ENCODE measurements around the gene MRNIP.

MRNIP gene

DNA sequence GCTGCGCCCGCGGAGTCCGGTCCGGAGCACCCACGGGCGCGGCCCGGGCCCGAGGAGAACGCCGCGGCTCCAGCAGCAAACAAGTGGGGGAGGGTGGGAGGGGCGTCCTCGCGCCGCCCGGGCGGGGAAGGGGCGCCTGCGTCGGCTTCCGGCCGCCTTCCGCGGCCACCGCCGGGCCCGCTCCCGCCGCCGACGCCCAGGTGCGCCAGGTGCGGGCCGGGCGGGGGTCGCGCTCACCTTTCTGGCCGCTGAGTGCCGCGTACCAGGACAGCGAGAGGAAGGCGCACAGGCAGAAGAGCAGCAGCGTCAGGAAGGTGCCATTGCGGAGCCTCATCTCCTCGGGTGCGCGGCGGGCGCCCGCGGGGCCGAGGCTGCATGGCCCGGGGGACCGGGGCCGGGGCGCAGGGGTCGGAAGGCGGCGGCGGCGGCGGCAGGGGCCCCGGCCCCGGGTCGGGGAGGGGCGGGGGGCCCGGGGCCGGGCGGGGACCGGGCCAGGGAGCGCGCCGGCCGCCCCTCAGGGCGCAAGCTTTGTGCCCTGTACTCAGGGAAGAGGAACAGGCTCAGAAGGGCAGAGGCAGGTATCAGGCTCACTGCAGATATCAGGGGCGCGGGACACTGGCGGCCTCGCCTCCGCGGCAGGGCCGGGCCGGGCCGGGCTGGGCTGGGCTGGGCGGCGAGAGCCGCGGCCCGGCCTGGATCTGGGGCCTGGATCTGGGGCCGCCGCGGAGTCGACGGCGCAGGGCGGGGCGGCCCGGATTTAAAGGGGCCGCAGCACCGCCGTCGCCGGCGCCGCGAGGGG is 52.2 kb downstream of the MRNIP start, which contains the start of gene MGAT4B:
Gene MGAT4B, minus strand, starts transcription at position 617 of the 799 bp plus-strand sequence. Its CDS starts 283 bp downstream, at position 334.
- H3K27ac ChIP-seq: peak within 1 kb of the TSS; percentile 100
- TF ChIP-seq, protein P1, sequence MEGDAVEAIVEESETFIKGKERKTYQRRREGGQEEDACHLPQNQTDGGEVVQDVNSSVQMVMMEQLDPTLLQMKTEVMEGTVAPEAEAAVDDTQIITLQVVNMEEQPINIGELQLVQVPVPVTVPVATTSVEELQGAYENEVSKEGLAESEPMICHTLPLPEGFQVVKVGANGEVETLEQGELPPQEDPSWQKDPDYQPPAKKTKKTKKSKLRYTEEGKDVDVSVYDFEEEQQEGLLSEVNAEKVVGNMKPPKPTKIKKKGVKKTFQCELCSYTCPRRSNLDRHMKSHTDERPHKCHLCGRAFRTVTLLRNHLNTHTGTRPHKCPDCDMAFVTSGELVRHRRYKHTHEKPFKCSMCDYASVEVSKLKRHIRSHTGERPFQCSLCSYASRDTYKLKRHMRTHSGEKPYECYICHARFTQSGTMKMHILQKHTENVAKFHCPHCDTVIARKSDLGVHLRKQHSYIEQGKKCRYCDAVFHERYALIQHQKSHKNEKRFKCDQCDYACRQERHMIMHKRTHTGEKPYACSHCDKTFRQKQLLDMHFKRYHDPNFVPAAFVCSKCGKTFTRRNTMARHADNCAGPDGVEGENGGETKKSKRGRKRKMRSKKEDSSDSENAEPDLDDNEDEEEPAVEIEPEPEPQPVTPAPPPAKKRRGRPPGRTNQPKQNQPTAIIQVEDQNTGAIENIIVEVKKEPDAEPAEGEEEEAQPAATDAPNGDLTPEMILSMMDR (conservative IDR thresholded peaks at IDR 0.05): no peak

- TF ChIP-seq, protein P1 (conservative IDR thresholded peaks at IDR 0.05): 0 out of 2 replicates have a peak, but pooled peaks have one; percentile 12
- peak overlapping the region; percentile 100 for H3K27ac ChIP-seq
These were observed 52.9 kb downstream of the MRNIP start for GRCh38 chr5:179805529-179806249.

DNA sequence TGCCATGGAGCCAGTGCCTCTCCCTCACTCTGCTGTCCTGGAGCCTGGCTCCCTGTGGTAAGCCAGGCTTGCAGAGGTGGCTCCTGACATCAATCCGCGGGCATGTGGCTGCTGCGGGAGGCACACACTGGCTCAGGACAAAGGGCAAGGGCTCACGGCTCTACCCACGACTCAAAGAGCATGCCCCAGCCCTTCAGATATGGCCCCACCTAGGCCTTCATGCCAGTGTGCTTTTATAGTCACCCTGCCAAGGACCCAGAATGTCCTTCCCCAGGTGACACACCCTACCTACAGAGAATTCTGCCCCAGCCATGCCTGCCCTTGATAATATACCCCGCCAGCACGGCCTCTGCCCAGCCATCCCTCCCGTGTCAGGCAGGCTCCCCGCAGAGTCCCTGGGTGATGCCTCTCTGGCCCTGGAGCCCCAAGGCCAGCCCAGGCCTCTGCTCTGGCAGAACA is 53.5 kb downstream of the MRNIP start:
- TF ChIP-seq, protein P1 (conservative IDR thresholded peaks at IDR 0.05): no peak
- H3K27ac ChIP-seq: peak overlapping the region; percentile 100

DNA sequence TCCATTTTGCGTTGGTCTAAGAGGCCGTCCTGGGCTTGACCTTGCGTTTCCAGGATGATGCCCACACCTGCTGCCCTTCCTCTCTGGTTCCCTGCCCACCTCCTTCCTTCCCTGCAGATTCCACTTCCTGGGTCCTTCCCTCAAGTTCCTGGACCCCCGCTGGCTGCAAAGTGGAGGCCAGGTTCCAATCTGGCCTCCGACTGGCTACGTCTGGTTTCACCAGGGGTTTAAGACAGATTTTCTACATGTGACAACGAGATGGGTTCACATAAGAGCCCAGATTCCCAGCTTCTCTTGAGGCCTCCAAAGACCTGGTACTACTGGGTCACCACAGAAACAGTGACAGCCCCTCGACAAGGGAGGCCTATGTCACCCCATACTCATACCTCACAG is 54.1 kb downstream of the MRNIP start:
- TF ChIP-seq, protein P1 (conservative IDR thresholded peaks at IDR 0.05): no peak
- H3K27ac ChIP-seq: peak overlapping the region; percentile 100

GRCh38 chr5:179803651-179804554 is 54.7 kb downstream of the MRNIP start:
- TF ChIP-seq, protein P1 (conservative IDR thresholded peaks at IDR 0.05): no peak
- H3K27ac ChIP-seq: peak overlapping the region; percentile 100

DNA sequence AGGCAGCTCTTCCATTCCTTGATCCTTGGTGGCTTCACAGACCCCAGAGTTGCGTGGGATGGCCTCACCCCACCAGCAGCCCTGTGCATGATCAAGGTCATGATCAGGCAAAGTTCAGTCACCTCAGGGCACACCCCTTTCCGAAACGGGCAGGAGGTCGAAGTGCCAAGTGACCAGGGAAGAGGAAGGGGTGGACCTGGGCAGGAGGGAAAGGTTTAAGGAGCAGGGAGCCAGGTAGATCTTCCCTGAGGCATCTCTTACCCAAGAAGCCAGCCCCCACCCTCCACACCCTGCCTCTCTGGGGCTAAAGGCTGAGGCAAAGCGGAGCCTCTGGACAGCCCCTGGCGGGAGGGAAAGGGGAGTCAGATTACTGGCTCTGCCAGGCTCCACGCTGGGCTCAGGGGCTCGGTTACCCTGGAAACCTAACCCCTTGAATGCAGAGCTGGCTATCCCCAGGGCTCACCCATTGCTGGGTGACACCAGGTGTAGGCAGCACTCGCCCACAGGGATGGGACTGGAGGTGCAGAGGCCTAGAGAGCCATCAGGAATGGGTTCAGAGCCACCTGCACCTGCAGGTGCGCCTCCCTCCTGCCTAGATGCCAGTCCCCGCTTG is 55.6 kb downstream of the MRNIP start:
- TF ChIP-seq, protein P1 (conservative IDR thresholded peaks at IDR 0.05): no peak
- H3K27ac ChIP-seq: peak overlapping the region; percentile 100
